Fibroblast of peridontal ligament (primary cell): ENCODE data around the gene SNX17.

Experiments
- DNase-seq: peaks from one replicate; pipeline ENCODE4 v3.0.0-alpha.2; 2010; ENCODE audit errors: extremely low read depth

SNX17 gene

DNA sequence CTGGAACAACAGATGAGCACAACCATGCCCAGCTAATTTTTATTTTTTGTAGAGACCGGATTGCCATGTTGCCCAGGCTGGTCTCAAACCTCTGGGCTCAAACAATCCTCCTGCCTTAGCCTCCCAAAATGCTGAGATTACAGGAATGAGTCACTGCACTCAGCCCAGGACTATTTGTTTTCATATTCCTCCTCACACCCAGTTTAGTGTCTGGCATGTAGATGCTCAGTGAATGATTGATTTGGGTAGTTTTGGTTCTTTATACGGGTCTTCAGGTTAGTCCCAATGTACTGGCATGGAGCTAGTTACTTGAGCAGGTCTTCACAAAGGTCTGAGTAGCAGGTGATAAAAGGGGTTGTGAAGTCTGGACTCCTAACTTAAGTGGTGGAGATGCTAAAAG lies 6.5 kb upstream of the SNX17 start:
- no peak for DNase-seq

DNA sequence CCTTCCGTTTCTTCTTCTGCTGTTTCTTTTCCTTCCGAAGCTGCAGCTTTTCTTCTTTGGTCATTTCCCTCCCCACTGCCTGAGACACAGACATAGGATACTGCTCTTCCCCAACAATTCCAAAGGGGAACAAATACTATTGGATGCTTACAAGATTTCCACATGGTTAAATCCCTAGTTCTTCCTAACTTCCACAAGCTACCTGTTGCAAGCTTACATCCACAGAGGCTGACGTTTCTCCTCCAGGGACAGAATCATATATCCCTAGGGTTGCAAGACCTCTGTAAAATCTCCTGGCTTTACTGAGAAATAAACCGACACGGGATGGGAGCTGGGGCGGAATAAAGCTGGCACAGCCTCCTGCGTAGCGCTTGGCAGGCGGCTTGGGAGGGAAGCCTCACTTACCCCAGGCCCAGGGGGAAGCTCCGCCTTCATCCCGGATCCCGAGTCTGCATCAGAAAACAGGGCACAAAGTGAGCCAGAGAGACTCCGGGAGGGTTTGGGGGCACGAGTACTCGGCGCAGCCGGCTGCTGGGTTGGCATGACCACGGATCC lies 868 bp upstream of the SNX17 start:
- DNase-seq, result peak; percentile 61

DNA sequence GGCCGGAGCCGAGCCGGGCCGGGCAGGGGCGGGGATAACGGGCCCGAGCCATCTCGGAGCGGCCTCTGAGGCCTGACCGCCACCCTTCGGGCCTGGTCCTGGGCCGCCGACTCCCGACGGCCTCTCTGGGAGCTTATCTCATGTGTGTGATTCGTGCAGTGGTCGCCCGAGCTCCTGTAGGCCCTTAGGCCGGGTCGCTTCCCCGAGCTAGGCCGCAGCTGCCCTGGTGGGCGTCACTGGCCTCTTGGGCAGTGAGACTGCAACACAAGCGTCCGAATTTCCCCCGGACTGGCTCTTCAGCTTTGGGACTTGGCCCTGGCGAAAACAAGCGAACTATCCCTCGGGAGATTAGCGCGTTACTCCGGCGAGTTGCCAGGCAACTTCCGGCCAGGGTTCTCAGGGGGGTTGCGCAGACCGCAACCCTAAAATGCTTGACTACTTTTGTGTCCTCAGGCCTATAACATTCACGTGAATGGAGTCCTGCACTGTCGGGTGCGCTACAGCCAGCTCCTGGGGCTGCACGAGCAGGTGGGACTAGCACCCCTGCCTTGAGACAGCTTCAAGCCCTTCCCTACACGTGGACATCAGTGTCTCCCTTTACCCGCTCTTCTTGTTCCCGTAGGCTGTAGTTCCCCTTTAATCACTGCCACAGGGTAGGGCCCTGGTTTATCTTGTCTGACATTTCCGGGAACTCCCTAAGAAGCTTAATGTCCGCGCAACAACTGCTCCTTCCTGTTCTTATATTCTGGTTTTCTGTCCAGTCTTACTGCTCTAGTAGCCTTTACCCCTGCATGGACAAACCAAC lies 602 bp downstream of the SNX17 start:
- peak; percentile 59 for DNase-seq

DNA sequence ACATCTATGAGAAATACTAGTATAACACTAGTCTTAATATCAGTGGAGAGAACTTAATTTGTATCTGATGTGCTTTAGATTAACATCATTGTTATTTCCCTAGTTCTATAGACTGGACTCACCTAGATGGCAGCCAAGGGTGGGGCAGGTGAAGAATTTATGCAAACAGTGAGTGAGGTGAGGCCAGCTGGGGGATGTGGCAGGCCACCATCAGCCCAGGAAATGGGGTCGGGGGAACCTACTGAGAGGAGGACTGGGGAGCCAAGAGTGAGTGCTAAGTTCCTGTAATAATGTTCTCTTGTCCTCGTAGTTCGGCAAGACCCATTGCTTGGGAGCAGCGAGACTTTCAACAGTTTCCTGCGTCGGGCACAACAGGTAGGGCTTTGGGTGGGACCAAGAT lies 2.5 kb downstream of the SNX17 start:
- no peak for DNase-seq

DNA sequence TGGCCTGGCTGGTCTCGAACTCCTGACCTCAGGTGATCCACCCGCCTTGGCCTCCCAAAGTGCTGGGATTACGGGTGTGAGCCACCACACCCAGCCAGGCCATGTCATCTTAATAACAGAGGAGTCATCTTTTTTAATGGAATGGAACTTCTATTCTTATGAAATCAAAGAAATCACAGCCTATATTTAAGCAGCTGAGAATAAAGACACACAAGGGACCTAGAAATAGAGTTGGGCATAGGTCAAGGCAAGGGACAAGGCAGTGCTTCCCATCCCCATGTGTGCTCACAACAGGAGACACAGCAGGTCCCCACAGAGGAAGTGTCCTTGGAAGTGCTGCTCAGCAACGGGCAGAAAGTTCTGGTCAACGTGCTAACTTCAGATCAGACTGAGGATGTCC lies 3.2 kb downstream of the SNX17 start:
- DNase-seq, result no peak

DNA sequence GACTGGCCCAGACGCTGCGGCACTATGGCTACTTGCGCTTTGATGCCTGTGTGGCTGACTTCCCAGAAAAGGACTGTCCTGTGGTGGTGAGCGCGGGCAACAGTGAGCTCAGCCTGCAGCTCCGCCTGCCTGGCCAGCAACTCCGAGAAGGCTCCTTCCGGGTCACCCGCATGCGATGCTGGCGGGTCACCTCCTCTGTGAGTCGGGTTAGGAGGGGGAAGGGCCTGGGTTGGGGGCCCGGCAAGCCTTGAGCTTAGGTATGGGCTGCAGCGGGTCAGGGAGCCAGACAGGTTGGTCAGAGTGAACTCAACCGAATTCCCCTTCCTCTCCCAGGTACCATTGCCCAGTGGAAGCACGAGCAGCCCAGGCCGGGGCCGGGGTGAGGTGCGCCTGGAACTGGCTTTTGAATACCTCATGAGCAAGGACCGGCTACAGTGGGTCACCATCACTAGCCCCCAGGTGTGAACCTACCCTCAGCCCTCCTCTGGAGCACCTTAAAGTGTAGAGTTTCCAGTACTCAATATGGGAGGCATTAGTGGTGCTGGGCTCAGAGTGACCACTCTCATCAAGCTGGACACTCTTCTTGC lies 5.2 kb downstream of the SNX17 start:
- no peak for DNase-seq

DNA sequence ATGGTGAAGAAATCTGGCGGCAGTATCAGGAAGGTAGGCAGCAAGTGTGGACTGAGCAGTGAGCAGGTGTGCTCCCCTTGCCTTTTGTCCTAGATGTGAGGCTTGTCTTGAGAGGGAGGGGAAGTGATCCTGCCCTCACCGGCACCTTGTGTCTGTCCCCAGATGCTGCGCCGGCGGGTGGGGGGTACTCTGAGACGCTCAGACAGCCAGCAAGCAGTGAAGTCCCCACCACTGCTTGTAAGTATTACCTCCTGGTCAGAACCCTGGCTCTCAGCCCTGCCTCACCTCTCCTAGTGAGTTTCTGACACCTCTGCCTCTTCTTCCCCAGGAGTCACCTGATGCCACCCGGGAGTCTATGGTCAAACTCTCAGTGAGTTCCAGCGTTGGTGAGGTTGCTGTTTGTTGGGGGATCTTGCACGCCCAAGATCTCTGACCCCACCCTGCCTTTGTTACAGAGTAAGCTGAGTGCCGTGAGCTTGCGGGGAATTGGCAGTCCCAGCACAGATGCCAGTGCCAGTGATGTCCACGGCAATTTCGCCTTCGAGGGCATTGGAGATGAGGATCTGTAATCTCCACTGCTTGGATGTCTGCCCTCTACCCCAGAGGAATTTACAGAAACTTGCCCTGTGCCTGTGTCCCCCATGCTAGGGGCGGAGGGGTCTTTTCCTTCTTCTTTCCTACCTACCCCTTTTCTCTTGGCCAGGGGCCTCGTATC lies 5.9 kb downstream of the SNX17 start:
- DNase-seq, result no peak

DNA sequence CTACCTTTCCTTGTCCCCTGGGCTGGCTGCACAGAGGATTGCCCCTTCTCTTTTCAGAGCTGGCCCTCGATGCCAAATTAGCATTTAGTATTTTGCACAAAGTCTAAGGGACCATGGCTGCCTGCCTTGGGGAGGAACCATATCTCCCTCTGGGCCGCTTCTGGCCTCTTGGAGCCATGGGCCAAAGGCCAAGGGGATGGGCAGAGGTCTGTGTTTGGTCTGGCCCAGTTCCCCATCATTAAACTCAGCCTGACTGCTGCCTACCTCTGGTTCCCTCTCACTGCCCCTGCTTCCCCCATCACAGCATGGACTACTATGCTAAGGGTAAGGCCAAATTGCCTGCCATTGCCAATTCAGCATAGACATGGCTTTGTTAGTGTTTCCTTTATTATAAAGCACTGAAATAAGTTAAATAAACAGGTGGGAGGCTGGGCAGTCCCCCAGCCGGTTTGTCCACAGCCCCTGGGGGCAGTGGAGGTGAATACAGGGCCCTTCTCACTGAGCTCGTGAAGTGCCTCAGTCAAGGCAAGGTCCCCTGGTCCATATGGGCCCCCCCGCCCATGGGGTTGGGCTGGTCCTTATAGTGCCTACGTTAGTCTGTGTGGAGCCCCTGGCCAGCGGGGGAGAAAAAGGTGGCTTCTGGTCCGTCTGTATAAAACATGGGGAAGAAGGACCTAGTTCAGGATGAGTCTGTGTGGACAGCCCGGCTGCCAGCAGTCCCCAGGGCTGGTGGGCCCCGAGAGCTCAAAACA lies 6.6 kb downstream of the SNX17 start:
- no peak for DNase-seq

DNA sequence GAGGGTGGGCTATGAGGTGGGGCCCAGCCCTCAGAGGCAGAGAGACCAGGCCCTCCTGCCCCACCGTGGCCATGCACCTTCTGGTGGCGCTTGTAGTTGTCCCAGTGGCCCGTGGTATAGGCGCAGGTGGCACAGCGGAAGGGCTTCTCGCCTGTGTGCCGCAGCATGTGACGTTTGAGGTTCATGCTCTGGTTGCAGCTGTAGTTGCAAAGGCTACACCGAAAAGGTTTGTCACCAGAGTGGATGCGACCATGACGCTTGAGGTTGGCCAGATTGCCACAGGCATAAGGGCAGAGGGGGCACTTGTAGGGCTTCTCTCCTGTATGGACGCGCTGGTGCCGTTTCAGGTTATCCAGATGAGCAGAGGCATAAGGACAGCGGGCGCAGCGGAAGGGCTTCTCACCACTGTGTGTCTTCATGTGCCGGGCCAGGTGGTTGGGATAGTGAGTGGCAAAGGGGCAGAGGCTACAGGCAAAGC lies 7.2 kb downstream of the SNX17 start:
- DNase-seq, result no peak

DNA sequence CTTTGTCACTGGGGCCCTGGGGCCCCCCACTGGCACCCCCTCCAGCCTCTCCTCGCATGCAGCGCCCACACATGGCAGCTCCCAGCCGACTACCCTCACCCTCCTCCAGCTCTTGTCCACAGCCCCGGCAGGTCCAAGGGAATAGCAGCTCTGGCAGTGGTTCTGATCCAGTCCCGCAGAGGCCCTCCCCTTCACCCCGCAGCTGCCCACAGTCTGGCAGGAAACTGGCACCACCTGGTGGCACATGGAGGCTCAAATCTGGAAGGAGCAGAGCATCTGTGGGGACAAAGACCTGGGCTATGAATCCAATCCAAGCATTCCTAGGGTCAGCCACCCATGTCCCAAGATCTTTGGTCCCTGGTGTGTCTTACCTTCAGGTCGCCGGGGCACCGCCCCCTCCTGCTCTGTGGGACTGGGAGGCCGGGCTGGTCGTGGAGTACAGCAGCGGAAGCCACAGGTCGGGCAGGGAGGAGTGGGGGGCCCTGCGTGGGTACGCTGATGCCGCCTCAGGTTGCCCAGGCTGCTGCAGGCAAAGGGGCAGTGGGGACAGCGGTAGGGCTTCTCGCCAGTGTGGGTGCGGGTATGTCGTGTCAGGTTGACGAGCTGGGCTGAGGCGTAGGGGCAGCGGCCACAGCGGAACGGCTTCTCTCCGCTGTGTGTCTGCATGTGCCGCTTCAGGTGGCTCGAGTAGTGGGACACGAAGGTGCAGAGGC lies 7.8 kb downstream of the SNX17 start:
- peak; percentile 18 for DNase-seq

DNA sequence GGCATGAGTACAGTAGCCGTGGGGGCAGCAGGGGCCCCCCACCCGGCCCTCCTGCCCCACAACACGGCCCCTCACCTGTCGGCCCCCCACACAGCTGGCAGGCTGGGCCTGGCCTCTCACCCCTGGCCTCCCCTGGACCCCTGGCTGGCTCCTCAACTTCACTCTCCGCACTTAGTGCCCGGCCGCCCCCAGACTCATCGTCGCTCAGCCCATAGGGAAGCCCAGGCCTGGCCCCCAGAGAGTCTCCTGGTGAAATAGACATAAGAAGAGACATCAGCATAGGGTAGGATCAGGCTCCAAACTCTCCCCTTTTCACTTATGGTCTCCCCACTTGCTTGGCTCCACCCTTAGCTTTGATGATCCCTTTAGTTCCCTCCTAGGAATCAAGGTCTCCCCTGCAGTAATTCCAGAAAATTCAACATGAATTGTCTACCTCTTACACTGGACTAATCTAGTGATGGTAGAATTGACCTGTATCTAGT lies 8.4 kb downstream of the SNX17 start:
- DNase-seq, result no peak

DNA sequence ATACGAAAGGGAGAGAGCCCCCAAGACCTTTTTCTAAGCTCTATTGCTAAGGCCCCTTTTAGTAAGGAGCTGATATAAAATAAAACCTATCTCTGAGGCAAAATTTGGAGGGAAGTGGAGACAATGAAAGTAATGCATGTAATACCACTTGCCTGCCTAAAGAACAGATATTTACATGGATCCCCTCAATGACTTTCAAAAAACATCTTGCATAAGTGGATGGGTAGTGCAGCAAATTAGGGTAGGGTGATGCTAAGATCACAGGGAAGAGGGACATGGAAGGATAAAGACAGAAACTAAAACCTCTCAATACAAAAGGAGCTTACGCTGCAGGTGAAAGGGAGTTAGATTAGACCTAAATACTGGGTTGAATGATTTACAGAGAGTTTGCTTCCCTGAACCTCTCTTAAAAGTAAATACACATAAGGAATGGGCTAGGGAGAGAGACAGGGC lies 9.0 kb downstream of the SNX17 start:
- DNase-seq, result no peak

DNA sequence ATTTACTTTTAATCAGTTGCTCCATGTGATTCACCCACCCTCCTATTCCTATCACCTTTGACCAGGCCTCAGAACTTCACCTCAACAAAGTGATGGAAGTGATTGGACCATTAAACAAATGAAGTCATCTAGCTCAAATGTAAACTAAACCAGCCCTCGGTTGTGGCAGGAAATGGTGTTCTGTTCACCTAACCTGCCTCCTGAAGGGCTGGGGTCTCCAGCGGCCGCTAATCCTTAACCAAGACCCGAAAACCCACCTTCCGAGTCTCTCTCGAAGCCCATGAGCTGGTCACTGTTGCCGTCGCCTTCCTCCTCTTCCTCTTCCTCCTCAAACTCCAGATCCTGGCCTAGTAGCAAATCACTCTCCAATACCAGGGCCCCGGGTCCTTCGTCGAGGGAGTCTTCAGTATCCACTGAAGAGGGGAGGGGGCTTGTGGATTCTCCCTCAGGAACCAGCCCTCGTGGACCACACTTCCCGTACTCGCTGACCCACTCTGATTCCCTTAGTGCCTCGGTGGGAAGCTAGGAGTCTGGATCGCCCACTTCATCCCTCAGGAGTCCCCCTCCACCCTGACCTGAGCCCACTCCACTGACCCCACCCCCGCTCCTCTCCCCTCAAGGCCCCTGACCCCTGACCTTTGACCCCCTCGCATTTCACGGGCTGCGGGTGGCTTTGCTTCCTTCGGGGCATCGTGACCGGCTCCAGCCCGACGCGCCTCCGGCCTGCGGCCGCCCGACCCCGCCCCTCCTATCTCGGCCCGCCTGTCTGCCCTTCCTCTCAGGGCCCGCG lies 9.6 kb downstream of the SNX17 start:
- peak; percentile 42 for DNase-seq

DNA sequence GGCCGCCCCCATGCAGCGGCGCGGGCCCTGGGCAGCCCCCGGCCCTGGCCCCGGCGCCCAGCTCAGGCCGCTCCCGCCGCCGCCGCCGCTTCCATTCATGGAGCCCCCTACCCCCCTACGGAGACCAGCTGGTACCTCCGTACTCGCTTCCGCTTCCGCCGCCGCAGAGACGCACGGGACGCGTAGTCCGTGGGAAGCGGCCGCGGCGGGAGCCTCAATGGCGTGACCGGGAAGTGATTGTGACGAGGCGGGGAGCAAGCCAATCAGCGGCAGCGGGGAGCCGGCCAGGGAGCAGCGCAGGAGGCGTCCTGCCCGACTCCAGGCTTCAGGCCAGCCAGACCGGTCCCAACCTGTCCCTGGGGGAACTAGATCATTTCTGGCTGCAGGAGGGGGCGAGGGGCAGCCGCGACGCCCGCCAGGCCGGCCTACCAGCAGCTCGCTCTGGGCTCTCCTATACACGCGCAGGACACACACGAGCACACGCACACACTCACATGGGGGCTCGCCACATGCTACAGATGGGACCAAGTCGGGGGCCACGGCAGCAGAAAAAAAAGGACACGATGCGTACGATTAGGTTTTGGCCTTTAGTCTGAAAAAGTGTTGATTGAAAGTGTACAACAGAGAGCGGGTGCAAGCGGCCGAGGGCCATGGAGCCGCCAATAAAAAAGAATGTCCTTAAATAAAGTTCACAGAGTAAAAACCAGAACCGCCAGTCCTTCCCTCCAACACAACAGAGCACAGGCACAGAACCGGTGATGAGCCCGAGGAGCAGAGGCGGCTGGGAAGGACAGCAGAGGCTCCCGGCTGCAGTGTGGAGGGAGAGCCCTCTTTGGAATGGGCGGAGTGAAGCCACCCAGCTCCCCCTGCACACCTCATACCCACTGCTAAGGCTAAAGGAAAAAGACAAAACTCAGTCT lies 10.5 kb downstream of the SNX17 start, which contains the start of gene ZNF513:
Gene ZNF513 (minus strand): TSS at position 109 of the 920 bp plus-strand sequence. CDS start 208 bp downstream, outside the sequence.
- peak; percentile 91 for DNase-seq

DNA sequence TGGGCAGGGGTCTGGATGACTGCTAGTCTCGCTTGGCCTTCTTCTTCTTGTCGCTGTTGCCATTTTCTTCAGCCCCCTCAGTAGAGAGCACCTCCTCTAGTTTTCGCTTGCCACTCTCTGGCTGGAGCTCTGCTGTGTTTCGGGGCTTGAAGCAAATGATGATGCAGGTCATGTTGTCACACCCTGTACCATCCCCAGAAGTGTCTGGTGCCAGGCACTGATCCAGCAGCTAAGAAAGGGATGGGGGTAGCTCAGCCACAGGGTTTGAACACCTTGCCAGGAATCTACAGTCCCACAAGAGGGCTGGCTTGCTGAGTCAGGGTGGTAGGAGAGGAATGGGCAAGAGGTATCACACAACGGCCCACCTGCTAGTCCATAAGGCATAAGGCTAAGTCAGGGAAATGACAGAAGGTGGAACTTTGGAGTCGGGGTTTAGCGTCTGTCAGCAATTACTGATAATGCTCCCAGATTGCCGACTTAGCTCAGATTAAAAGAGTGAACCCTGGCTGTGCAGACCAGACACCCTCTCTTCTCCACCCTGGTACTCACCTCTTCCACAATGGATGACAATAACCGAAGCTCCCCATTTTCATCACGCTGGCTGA lies 11.3 kb downstream of the SNX17 start:
- no peak for DNase-seq

DNA sequence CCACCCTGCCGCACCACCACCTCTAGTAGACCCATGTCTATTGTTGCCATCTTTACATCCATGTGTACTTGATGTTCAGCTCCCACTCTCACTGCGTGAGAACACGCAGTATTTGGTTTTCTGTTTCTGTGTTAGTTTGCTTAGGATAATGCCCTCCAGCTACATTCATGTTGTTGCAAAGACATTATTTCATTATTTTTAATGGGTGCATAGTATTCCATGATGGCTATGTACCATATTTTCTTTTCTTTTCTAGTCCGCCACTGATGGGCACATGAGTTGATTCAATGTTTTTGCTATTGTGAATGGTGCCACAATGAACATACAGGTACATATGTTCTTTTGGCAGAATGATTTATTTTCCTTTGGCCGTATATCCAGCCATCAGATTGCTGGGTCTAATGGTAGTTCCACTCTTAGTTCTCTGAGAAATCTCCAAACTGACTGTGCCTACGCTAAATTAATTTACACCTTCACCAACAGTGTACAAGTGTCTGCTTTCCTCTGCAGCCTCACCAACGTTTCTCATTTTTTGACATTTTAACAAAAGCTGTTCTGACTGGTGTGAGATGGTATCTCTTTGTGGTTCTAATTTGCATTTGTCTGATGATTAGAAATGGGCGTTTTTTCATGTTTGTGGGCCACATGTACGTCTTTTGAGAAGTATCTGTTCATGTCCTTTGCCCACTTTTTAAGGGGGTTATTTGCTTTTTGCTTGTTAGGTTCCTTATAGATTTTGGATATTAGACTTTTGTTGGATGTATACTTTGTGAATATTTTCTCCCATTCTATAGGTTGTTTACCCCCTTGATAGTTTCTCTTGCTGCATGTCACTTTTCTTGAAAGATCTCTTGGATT lies 20.6 kb downstream of the SNX17 start:
- DNase-seq, result no peak

DNA sequence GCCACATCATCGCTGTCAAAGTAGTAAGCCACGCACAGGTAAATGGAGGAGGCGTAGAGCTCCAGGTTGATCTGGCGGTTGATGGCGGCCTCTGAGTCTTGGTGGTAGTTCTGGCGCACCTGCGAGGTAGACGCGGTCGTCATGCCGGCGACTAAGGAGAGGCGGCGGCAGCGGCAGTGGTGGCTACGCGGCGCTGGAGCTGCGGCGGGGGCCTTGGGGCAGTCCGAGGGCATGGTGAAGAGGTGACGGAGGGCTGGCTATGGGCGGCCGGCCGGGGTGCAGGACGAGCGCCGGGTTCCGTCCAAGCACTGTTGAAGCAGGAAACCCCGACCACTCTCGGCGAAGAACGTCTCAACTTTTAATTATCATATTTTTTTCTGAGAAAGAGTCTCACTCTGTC lies 22.8 kb downstream of the SNX17 start:
- no peak for DNase-seq
